HuH-7.5 (cell line): ENCODE results near the gene PARL.
"Not testable (repeated sequence)": the region's sequence is repeated elsewhere in the genome, so short reads cannot be mapped to it uniquely, and the experiment has no call there.

Experiments used
- DNase-seq: peaks from one replicate; pipeline ENCODE4 v3.0.0; 2011; ENCODE audit warnings: low spot score

PARL gene

GRCh38 chr3:183904833-183905780 lies 20.4 kb upstream of the PARL start:
- no peak for DNase-seq

- no peak for DNase-seq
Measured at GRCh38 chr3:183898028-183898431, 13.3 kb upstream of the PARL start.

DNA sequence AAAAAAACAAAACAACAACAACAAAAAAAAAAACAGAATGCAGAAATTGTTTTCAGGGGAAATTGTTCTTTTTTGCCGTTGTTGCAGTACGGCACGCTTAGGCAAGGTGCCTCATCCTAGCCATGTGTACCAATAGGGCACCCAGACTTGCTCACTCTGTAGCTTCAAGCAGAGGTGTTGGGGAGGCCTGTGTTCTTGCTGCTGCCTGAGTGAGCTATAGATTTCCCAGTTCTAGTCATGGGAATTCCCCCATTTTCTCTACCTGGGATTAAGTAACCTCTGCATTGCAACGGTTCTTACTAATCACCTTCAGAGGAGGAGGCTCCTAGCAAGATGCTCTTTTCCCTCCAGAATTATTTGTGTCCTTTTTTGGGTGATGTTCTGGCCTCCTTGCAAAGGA lies 12.9 kb upstream of the PARL start:
- no peak for DNase-seq

DNA sequence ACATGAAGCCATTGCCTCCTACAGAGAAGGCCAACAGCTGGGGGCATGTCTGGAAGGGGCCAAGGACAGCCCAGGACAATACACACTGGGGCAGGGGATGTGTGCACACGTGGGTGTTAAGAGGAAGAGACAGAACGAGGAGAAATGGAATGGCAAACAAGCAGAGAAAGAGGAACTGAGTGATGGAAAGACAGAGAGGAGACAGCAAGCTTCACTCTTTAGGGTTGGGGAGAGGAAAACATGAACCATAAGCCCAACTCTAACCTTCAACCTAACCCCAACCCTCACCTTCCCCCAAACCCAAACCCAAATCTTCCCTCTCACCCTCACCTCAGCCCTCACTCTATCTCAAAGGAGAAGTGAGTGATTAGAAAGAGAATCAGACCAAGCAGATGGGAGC lies 11.9 kb upstream of the PARL start:
- DNase-seq = no peak

DNA sequence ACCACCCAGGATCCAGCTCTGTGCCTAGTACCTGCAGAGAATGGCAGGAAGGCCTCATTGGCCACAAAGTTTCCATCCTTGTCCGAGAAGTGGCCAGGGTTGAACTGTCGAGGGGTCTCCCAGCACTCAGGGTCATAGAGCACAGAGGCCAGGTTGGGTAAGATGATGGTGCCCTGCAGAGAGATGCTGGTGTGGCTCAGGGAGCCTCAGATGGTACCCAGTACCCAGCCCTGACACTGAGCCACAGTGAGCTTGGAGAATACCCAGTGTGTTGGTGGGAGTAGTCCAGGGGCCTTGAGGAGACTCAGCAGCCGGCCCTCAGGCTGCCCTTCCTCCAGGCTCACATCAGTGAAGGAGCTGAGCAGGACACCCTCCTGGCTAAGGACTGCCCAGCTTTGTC lies 11.5 kb upstream of the PARL start:
- no peak for DNase-seq

- no peak for DNase-seq
Measured at GRCh38 chr3:183895774-183896173, 11.1 kb upstream of the PARL start.

- DNase-seq = peak; percentile 45
Measured at GRCh38 chr3:183895296-183895695, 10.6 kb upstream of the PARL start.

- DNase-seq = no peak
Measured at GRCh38 chr3:183892610-183893214, 8.0 kb upstream of the PARL start.

DNA sequence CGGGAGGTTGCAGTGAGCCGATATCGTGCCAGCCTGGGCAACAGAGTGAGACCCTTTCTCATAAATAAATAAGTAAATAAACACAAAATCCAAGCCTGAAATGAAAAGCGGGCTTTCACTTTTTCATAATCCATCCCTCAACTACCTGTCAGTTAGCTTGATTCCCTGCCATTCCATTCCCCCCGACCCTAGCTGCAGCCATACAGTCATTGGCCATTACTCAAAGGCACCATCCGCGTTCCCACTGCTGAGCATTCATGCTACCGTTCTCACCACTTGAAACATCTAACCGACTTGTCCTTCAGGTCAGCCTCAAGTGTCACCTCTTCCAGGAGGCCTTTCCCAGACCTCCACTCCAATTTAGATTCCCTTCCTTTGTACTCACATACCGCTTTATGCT lies 1.1 kb upstream of the PARL start:
- DNase-seq = no peak

GRCh38 chr3:183884097-183884426 lies 618 bp downstream of the PARL start:
- no peak for DNase-seq

DNA sequence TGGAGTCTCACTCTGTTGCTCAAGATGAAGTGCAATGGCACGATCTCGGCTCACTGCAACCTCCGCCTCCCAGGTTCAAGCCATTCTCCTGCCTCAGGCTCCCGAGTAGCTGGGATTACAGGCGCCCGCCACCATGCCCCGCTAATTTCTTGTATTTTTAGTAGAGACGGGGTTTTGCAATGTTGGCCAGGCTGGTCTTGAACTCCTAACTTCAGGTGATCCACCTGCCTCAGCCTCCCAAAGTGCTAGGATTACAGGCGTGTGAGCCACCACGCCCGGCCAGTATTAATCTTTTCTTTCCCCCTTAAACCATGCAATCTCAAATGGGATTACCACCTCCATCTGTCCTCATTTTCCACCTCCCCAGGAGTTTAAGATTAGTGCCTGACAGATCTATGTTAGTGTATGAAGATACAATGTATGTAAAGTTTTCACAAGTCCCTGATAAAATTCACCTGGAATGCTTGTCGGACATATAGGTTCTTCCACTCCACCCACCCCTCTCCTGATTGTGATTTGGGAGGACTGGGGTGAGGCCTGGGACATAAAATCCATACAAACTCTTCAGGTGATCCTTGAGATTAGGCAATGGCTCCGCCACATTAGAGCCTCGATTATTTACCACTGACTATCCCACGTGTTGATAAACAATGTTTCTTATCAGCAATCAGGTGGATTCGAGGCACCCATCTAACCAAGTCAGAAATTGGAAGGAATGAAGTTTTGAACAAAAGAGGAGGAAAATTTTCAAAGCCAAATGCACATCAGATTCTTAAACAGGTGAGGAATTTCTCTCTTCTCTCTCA lies 1.2 kb downstream of the PARL start:
- DNase-seq = no peak

DNA sequence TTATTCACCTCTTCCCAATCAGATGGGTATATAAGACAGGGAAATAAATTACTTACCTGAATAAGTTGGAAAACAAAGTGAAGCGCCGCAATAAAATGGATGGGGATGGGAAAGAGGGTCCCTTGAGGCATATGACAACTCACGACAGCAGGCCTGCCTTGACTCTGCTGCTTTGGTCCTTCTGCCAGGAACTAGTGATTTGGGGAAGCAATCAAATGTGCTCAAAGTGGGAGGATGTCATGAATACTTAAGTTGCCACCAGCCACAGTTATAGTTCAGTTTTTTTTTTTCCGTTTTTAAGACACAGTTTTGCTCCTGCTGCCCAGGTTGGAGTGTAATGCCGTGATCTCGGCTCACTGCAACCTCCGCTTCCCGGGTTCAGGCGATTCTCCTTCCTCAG lies 4.6 kb downstream of the PARL start:
- DNase-seq = no peak

DNA sequence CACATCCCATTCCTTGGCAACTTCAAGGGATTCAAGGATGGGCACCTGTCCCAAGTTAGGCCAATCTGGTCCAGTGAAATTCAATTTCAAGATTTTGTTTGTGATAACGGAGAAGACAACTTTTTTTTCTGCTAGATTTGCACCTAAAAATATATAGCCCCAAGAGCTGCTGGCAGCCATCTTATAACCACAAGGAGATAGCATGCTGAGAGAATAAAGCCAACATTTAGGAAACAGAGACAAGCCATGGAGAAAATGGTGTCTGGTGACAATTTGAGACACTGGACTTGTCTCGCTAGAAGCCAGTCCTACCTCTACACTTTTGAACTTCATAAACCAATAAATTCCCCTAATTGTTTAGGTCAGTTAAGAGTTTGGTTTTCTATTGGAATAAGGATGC lies 5.4 kb downstream of the PARL start:
- no peak for DNase-seq

DNA sequence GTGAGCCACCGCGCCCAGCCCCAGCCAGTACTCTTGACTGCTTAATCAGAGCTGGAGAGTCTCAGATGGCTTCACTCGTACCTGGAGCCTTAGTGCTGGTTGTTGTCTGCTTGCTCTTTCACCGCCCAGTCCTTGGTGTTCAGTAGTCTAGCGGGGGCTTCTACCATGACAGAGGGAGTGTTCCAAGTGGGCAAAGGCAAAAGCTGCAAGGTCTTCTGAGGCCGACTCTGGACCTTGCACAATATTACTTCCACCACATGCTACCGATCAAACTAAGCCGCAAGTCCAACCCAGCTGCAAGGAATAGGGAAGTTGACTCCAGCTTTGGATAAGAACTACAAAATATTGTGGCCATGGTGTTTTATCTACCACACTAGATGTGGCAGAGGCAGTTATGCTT lies 6.6 kb downstream of the PARL start:
- no peak for DNase-seq

- DNase-seq = not testable (repeated sequence)
Measured at GRCh38 chr3:183877227-183877626, 7.5 kb downstream of the PARL start.

DNA sequence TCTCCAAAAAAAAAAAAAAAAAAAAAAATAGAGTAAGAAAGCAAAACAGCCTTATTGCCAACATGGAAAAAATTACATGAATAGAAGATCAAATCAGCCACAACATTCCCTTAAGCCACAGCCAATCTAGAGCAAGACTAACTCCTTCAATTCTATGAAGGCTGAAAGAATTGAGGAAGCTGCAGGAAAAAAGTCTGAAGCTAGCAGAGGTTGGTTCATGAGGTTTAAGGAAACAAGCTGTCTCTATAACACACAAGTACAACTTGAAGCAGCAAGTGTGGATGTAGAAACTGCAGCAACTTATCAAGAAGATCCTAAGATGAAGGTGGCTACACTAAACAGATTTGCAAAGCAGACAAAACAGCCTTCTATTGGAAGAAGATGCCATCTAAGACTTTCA lies 9.3 kb downstream of the PARL start:
- DNase-seq = no peak

DNA sequence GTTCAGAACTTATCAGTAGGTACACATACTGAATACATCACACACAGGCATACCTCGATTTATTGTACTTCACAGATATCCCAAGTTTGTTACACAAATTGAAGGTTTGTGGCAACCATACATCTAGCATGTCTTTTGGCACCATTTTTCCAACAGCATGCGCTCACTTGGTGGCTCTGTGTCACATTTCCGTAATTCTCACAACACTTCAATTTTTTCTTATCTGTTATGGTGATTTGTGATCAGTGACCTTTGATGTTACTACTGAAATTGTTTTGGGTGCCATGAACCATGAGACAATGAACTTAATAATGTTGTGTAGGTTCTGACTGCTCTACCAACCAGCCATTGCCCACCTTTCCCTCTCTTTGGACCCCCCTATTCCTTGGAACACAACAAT lies 10.8 kb downstream of the PARL start:
- no peak for DNase-seq

DNA sequence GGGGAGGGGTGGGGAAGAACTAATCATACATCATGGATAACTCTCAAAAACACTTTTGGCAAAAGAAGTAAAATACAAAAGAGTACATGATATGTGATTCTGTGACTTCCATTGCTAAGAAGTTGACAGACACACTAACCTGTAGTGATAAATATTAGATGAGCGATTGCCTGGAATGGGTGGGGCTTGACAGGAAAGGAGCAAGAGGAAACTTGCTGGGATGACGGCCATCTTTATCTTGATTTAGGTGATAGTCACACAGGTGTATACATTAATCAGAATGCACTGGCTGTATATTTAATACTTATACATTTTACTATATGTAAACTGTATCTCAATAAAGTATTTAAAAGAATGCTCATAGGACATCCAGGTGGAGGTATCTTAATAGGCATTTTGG lies 13.1 kb downstream of the PARL start:
- DNase-seq = no peak

DNA sequence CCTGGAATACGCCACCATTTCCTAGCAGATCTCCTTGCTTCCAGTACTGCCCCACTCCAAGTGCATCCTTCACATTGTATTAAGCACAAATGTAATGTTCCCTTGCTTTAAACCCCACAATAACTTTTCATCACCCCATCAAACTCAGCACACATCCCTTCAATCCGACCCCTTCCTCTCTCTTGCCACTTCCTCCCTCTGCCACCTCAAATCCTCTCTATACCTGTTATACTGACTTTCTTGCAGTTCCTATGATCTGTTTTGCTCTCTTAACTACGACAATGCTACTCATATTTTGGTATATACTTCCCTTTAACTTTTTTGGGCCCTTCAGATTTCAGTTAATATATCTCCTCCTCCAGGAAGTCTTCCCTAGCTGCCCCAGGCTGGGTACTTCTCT lies 14.1 kb downstream of the PARL start:
- DNase-seq = no peak

- no peak for DNase-seq
Measured at GRCh38 chr3:183868796-183869195, 15.9 kb downstream of the PARL start.

GRCh38 chr3:183862610-183863009 lies 22.1 kb downstream of the PARL start:
- no peak for DNase-seq

DNA sequence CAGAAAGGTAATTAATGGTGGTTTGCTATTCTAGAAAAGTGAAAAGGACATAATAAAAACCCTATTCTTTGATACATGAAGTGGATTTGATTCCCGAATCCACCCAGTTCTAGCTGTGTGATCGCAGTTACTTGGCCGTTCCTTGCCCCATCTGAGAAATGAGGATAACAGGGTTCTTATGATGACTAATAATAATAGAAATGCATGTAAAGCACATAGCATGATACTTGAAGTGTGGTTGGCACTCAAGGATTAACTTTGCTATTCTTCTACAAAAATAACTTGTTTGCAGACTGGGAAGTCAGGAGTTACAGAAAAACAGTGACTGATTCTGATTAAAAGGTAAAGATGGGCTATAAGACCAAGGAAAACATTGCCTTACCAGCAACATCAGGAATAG lies 26.8 kb downstream of the PARL start:
- DNase-seq = no peak
